Muscle of arm (tissue), 12 donors: ENCODE measurements around the gene RASSF10. TPM values are rescaled to one million over a fixed set of nuclear protein-coding genes. Genes with fewer than 3 reads are reported as not detected.
"Not testable (repeated sequence)": the region's sequence is repeated elsewhere in the genome, so short reads cannot be mapped to it uniquely, and the experiment has no call there.

Experiments used
- DNase-seq: peaks from one replicate; pipeline ENCODE4 v3.0.0-alpha.2; 2013
- polyA plus RNA-seq, 12 donors: library from polyadenylated mRNA; unstranded; fragments of 120-200 nt; gene quantifications; one replicate each; pipeline ENCODE4 v1.2.1, GENCODE V29; 2013; ENCODE audit not compliant: insufficient read length in 12 of 12

The RASSF10 gene
- polyA plus RNA-seq, 12 donors = 0.11 to 4.6 (median 0.50) TPM; not detected in 1

GRCh38 chr11:13016415-13016814, 7.3 kb downstream of the RASSF10 start:
- no peak for DNase-seq

GRCh38 chr11:13019313-13019712, 10.2 kb downstream of the RASSF10 start:
- no peak for DNase-seq

GRCh38 chr11:13023423-13023822, 14.3 kb downstream of the RASSF10 start:
- DNase-seq = no peak

DNA sequence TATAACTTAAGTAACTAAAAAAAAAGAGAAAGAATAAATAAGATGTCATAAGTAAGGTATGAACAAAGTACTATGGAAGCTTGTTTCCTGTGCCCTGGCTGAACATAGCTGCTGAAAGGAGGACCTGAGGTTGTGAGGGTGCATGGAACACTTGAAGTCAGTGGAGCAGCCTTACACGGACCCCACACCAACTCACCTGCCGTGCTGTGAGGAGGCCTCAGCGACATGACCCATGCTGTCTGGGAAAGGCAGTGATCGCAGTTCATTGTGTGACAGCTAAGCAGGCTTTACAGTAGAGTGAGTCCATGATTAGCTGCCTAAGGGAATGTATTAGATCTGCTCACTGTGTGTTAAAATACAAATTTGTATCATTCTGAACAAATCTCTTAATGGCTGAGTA, 17.6 kb downstream of the RASSF10 start:
- DNase-seq = no peak

DNA sequence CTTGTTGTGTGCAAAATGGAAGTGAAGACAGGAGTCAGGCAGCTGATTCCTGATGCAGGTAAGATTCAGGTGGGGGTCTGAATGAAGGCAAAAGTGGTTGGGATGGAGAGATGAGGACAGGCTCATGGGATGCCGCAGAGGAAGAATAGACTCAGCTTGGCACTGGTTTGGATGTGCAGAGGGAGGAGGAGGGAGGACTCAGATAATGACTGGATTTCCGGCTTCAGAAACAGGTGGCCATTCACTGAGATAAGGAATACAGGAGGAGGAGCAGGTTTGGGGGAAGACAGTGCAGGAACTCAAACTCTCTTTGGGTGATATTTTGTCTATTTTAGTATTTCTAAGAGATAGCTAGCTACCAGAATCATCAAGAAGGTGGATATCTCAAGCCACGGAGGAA, 19.2 kb downstream of the RASSF10 start:
- no peak for DNase-seq

DNA sequence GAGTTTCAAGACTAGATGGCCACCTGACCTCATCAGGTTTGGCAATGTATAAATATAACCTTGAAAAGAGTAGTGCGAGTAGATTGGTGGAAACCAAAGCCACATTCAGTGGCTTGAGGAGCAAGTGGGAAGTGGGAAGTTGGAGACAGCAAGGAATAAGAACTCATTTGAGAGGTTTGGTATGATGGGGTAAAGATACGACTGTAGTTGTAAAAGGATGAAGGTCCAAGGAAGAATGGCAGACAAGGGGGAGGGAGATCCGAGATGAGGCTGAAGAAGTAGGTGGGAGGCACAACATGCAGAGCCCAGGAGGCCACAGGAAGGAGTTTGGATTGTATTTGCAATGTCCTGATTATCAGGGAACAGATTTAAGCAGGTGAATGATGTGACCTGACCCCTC, 20.8 kb downstream of the RASSF10 start:
- DNase-seq = no peak

DNA sequence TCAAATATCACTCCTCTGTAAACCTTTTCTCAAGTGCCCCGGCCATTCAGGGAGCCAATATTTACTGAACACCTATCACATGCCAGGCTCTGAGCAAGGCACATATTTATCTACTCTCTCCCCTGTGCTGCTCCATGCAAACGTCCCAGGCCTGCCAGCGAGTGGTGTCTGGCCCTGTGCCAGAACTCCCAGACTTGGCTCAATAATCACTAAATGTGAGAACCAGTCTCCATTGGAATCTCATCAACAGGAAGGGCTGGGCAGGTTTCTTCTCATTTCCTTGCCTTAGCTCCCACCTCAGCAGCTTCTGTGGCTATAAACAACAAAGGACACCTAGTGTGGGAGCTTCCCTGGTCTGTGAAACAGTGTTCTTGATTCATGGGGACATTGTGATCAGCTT, 21.7 kb downstream of the RASSF10 start:
- no peak for DNase-seq

DNA sequence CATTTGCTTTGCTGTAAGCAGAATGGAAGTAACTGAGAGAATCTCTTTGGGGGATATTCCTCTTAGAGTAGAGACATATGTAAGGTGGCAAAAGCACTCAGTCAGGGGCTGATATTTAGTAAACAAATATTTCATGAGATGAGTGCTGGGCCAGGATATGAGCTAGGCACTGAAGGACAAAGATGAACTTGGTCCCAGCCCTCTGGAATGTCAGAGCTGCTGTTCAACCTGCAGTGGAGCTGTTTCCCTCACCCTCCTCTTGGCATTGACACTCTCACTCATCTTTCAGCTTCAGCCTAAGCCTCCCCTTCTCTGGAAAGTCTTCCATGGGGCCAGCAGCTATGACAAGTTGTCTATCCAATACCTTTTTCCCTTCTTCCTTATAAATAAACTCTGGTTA, 22.2 kb downstream of the RASSF10 start:
- DNase-seq = no peak

DNA sequence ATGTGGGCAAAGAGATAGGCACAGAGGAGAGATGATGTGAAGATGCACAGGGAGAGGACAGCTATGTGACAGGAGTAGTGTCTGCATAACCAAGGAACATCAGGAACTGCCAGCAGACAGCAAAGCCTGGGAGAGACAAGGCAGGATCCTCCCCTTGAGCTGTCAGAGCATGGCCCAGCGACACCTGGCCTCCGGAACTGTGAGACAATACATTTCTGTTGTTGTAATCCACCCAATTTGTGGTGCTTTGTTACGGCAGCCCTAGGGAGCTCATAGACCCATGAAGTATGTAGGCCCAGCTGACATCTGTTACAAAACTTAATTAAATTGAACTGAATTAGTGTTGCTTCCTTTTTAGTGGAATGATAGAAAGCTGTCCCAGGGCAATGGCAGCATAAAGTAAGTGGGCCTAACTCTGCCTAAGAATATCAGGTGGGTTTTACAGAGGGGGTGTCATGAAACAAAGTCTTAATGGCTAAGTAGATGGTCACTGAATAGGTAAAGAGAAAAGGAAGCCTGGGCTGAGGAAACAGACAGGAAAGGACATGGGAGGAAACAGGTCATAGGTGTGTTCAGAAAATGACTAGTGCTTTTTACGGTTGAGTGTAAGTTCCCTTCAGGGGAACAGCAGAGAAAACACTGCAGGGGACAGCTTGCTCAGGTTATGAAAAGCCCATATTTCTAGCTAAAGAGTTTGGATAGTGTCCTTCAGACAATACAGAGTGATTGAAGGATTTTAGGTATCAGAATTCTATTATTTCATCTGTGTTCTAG, 24.8 kb downstream of the RASSF10 start:
- DNase-seq = no peak

GRCh38 chr11:13035711-13036110, 26.6 kb downstream of the RASSF10 start:
- no peak for DNase-seq

DNA sequence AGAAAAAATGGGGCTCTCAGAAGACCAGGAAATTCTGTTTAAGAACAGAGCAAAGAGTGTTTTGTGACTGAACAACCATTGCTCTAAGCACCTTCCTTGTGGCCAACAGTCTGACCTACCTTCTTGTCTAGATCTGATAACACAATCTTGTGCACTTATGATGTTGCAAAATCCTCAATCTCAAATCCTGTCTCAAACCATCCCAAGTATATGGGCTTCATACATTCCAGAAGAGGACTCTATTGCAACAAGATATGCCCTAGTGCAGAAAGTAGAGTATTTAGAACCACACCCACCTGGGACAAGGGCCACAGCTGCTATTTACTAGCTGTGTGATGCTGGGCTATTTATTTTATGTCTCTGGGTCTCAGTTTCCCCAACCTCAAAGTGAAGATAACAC, 27.1 kb downstream of the RASSF10 start:
- DNase-seq = no peak

GRCh38 chr11:13038366-13038765, 29.2 kb downstream of the RASSF10 start:
- no peak for DNase-seq

DNA sequence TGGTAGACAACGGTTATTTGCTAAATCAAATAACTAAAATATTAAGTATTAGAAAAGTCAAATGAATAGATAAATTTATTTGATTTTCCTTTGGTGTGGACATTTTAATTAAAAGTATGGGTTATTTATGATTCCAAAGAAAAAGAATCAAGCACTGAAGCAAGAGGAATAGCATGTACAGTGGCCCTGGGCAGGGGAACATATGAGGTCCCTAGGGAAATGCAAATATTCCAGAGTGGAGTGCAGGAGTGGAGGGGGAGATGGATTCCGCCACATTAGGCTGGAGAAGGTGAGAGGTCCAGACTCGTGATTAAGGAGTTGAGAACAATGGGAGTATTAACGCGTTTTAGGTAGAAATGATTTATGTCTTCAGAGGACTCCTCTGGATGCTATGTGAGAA, 30.0 kb downstream of the RASSF10 start:
- no peak for DNase-seq

- DNase-seq = no peak
These were observed 31.9 kb downstream of the RASSF10 start for GRCh38 chr11:13040969-13041561.

GRCh38 chr11:13042873-13043342, 33.8 kb downstream of the RASSF10 start:
- no peak for DNase-seq

DNA sequence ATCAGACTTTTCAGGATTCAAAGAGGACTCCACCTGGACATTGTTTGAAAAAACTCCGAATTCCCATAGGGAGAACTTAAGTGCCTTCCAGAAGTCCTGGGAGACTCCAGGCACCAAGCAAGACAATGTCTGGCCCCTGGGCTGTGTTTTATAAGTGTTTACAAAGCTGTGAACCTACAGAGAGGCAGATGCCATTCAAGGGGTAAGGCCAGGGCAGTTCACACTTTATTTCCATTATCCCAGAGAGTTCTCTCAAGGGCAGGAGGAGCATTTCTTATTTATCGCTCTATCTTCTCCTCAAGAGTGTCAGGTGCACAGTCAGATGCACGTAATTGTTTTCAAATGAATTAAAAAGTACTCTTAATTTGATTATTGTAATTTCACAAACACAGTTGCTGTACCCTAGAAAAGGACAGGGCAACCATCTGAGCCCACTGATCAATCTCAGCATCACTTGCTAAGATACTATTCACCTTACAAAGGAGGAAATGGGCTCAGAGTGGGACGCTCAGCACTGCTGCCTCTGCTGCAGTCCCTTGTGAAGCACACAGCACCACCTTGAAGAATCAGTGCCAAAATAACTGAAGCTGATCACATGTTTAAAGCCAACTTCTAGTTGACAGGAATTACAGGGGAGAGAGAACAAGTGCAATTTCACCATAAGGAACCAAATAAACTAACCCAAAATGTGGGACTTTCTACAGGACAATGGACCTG, 35.0 kb downstream of the RASSF10 start:
- no peak for DNase-seq

- not testable (repeated sequence) for DNase-seq
These were observed 36.0 kb downstream of the RASSF10 start for GRCh38 chr11:13045089-13045488.

- no peak for DNase-seq
These were observed 36.6 kb downstream of the RASSF10 start for GRCh38 chr11:13045734-13046133.

- no peak for DNase-seq
These were observed 37.8 kb downstream of the RASSF10 start for GRCh38 chr11:13046637-13047570.

DNA sequence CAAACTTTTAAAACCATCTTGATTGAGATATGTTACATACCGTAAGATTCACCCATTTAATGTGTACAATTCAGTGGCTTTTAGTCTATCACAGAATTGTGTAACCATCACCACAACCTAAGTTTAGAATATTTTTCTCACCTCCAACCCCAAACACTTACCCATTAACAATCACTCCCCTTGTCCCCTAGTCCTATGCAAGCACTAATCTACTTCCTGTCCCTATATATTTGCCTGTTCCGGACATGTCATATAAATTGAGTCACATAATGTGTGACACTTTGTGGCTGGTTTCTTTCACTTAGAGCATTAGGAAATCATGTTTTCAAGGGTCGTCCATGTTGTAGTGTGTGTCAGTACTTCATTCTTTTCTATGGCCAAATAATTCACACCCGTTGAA, 38.8 kb downstream of the RASSF10 start:
- no peak for DNase-seq

DNA sequence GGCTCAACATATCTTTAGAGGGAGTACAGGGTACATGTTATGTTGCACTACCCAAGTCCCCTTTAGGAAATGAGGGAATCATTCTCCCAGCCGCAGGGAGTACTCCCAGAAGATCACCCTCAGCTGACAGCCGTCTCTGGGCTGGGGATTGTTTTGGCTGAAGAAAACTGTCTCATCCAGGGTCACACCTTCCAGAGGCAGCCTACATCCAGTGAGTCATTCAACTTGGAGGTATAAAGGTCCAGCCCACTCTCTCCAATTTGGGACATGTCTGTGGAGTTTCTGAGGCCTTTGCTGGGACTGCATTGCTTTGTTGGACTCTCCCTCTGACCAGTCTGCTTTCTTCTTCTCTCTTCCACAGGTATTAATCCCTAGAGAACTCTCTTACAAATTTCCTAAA, 42.1 kb downstream of the RASSF10 start:
- DNase-seq = no peak

DNA sequence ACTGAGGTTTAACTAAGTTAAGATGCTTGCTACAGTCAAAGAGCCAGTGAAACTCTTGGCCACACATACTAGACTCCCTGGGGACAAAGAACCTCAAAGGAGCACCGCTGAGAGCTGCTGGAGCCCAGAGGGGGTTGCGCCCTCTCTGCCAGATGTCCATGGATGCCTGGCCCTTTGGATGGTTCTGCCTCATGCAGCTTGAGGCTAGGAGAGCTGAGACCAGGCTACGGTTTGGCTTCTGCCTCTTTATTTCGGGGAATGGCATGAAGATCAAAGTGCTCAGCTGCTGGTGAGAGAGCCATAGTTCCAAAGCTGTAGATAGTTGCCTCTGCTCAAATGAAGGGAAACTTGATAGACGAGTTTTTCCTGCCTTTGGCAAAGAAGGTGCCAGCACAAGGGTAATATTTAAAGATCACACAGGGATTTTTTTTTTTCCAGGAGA, 43.0 kb downstream of the RASSF10 start:
- no peak for DNase-seq
